HepG2 (cell line): ENCODE data around the gene CBL. TPM values are rescaled to one million over a fixed set of nuclear protein-coding genes. Genes with fewer than 3 reads are reported as not detected.

Experiments
- CENPX ChIP-seq: sonication (generic); formaldehyde crosslinking; IDR thresholded peaks from 2 replicates; pipeline ENCODE4 v1.9.0; 2021; ENCODE audit warnings: mild to moderate bottlenecking, missing genetic modification reagents, moderate library complexity
- ELF3 ChIP-seq: IDR thresholded peaks from 2 replicates; pipeline ENCODE4 v1.6.1; 2016; ENCODE audit warnings: missing genetic modification reagents, missing compliant biosample characterization
- GTF3A ChIP-seq: sonication (generic); formaldehyde crosslinking; conservative IDR thresholded peaks from 2 replicates; pipeline ENCODE4 v1.4.0; 2020; ENCODE audit warnings: mild to moderate bottlenecking, missing genetic modification reagents
- MIXL1 ChIP-seq: IDR thresholded peaks from 2 replicates; pipeline ENCODE4 v1.6.1; 2016
- SMC3 ChIP-seq: IDR thresholded peaks from 2 replicates; pipeline ENCODE4 v1.6.1; 2011; ENCODE audit warnings: low read length, improper control_type of control experiment
- SP4 ChIP-seq: sonication (generic); formaldehyde crosslinking; IDR thresholded peaks from 2 replicates; pipeline ENCODE4 v1.8.1; 2023; ENCODE audit warnings: mild to moderate bottlenecking, missing genetic modification reagents
- SP5 ChIP-seq: IDR thresholded peaks from 2 replicates; pipeline ENCODE4 v1.6.1; 2016; ENCODE audit warnings: low read depth, borderline replicate concordance
- SUZ12 ChIP-seq: fragments of 150-350 bp; IDR thresholded peaks from 2 replicates; pipeline ENCODE4 v1.6.1; 2014; ENCODE audit warnings: low read depth, low read length
- ZFAT ChIP-seq: sonication (generic); formaldehyde crosslinking; conservative IDR thresholded peaks from 2 replicates; pipeline ENCODE4 v1.8.1; 2023; ENCODE audit warnings: missing genetic modification reagents, inconsistent platforms
- ZMAT3 ChIP-seq: sonication (generic); formaldehyde crosslinking; conservative IDR thresholded peaks from 2 replicates; pipeline ENCODE4 v1.7.0; 2021; ENCODE audit warnings: missing genetic modification reagents
- ZNF432 ChIP-seq: sonication (generic); formaldehyde crosslinking; IDR thresholded peaks from 2 replicates; pipeline ENCODE4 v1.5.0; 2020; ENCODE audit warnings: missing genetic modification reagents, mild to moderate bottlenecking, borderline replicate concordance
- ZNF510 ChIP-seq: sonication (generic); formaldehyde crosslinking; IDR thresholded peaks from 2 replicates; pipeline ENCODE4 v1.4.0; 2020; ENCODE audit warnings: low read depth, mild to moderate bottlenecking, missing genetic modification reagents
- ZNF550 ChIP-seq: sonication (generic); formaldehyde crosslinking; IDR thresholded peaks from 2 replicates; pipeline ENCODE4 v1.4.0; 2020; ENCODE audit warnings: mild to moderate bottlenecking, missing genetic modification reagents, borderline replicate concordance
- ZNF562 ChIP-seq: sonication (generic); formaldehyde crosslinking; IDR thresholded peaks from 2 replicates; pipeline ENCODE4 v1.8.0; 2022; ENCODE audit warnings: missing genetic modification reagents, borderline replicate concordance
- ZNF607 ChIP-seq: sonication (generic); formaldehyde crosslinking; IDR thresholded peaks from 2 replicates; pipeline ENCODE4 v1.5.1; 2020; ENCODE audit warnings: missing genetic modification reagents, mild to moderate bottlenecking, borderline replicate concordance
- ZNF616 ChIP-seq: sonication (generic); formaldehyde crosslinking; IDR thresholded peaks from 2 replicates; pipeline ENCODE4 v1.5.0; 2020; ENCODE audit warnings: low read depth, mild to moderate bottlenecking, missing genetic modification reagents
- polyA plus RNA-seq, 8 experiments: library from polyadenylated mRNA; depleted of rRNA in 3 of 8; stranded (reverse) in 7 of 8; unstranded in 1 of 8; fragments of >200 nt; fragmentation: Illumina TruSeq in 4 of 8; extraction: Trizol in 4 of 8; gene quantifications; 2 replicates each; pipeline versions ENCODE4 v1.2.1 to v1.2.3, GENCODE V29; 2011 to 2016; ENCODE audit warnings: low read depth in 4 of 8, missing spikeins in 1 of 8, mixed read lengths in 1 of 8; ENCODE audit not compliant: insufficient read depth in 1 of 8
- total RNA-seq, 5 experiments: library from RNA; depleted of rRNA; stranded (reverse); fragments of >200 nt; fragmentation: Illumina TruSeq; extraction: Trizol; gene quantifications; 2 replicates each; pipeline ENCODE4 v1.2.3, GENCODE V29; 2016; ENCODE audit warnings: low read depth in 1 of 5
- TF ChIP-seq, protein P1 (sequence below): sonication (generic); formaldehyde crosslinking; IDR thresholded peaks from 2 replicates; pipeline ENCODE4 v1.4.0; 2020; ENCODE audit warnings: mild to moderate bottlenecking, missing genetic modification reagents
- TF ChIP-seq, protein P2 (sequence below): sonication (generic); formaldehyde crosslinking; IDR thresholded peaks from 2 replicates; pipeline ENCODE4 v1.8.0; 2022; ENCODE audit warnings: mild to moderate bottlenecking, missing genetic modification reagents; ENCODE audit not compliant: insufficient replicate concordance
- TF ChIP-seq, protein P3 (sequence below): sonication (generic); formaldehyde crosslinking; IDR thresholded peaks from 2 replicates; pipeline ENCODE4 v1.5.0; 2020; ENCODE audit warnings: missing genetic modification reagents
- TF ChIP-seq, protein P4 (sequence below): sonication (generic); formaldehyde crosslinking; IDR thresholded peaks from 2 replicates; pipeline ENCODE4 v1.4.0; 2020; ENCODE audit warnings: missing genetic modification reagents
- TF ChIP-seq, protein P5 (sequence below): sonication (generic); formaldehyde crosslinking; IDR thresholded peaks from 2 replicates; pipeline ENCODE4 v1.4.0; 2020; ENCODE audit warnings: mild to moderate bottlenecking, missing genetic modification reagents
- TF ChIP-seq, protein P6 (sequence below): sonication (generic); formaldehyde crosslinking; conservative IDR thresholded peaks from 2 replicates; pipeline ENCODE4 v1.4.0; 2020; ENCODE audit warnings: missing genetic modification reagents

The CBL gene
- total and polyA plus RNA-seq, 2 of the 13 experiments (the other 11 are each of a cell fraction or from before 2014, with no cell fraction given): 6.6 to 7.4 TPM

DNA sequence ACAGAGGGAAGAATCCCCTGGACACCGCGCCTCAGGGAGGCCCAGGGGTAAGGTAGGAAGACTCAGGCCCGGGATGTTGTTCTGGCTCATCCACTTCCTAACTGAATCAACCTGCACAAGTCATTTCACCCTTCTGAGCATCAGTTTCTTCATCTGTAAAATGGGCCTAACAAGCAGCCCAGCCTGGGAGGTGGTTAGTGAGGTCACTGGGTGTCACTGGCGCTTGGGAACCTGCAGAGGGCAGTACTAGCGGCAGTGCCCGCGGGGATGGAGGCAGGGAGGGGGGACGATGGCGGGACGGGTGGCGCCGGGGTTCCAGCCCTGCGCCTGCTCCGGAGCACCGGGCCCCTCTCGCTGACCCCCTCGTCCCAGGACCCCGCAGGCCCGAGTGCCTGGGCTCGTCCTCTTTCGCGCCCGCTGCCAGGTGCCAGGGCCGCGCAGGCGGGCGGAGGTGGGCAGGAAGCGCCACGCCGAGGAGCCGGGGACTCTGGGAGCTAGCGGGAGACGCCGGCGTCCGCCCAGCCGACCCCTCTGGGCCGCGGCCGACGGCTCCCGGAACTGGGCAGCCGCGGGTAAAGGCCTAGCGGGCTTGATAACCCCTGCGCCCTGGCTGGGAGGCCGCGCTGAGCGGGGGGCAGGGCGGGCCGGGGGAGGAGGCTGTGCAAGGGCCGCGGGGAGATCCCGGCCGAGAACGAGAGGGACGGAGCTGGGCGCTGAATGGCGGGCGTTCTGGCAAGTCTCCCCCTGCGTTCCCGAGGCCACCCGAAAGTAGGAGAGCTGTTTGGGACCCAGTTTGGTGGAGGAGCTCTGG lies 37.5 kb upstream of the CBL start, which contains the start of gene NLRX1 (continued):
- TF ChIP-seq ZFAT (no peak), ZMAT3 (no peak), GTF3A (CRISPR knock-in tag) (no peak), ZNF550 (no peak), SUZ12 (no peak), ZNF607 (CRISPR knock-in tag) (peak; percentile 85; the same call in 1 of the 2 replicates), SP5 (CRISPR knock-in tag) (no peak), SMC3 (no peak), MIXL1 (CRISPR knock-in tag) (no peak), ZNF510 (no peak), ZNF432 (CRISPR knock-in tag) (no peak), ZNF616 (peak; percentile 40), ELF3 (CRISPR knock-in tag) (0 out of 2 replicates have a peak, but pooled peaks have one; percentile 36), ZNF562 (CRISPR knock-in tag) (no peak), CENPX (CRISPR knock-in tag) (no peak), SP4 (CRISPR knock-in tag) (no peak; the same call in 1 of the 2 replicates)
- TF ChIP-seq, protein P1, sequence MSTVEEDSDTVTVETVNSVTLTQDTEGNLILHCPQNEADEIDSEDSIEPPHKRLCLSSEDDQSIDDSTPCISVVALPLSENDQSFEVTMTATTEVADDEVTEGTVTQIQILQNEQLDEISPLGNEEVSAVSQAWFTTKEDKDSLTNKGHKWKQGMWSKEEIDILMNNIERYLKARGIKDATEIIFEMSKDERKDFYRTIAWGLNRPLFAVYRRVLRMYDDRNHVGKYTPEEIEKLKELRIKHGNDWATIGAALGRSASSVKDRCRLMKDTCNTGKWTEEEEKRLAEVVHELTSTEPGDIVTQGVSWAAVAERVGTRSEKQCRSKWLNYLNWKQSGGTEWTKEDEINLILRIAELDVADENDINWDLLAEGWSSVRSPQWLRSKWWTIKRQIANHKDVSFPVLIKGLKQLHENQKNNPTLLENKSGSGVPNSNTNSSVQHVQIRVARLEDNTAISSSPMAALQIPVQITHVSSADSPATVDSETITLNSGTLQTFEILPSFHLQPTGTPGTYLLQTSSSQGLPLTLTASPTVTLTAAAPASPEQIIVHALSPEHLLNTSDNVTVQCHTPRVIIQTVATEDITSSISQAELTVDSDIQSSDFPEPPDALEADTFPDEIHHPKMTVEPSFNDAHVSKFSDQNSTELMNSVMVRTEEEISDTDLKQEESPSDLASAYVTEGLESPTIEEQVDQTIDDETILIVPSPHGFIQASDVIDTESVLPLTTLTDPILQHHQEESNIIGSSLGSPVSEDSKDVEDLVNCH (CRISPR knock-in tag): no peak
- TF ChIP-seq, protein P2, sequence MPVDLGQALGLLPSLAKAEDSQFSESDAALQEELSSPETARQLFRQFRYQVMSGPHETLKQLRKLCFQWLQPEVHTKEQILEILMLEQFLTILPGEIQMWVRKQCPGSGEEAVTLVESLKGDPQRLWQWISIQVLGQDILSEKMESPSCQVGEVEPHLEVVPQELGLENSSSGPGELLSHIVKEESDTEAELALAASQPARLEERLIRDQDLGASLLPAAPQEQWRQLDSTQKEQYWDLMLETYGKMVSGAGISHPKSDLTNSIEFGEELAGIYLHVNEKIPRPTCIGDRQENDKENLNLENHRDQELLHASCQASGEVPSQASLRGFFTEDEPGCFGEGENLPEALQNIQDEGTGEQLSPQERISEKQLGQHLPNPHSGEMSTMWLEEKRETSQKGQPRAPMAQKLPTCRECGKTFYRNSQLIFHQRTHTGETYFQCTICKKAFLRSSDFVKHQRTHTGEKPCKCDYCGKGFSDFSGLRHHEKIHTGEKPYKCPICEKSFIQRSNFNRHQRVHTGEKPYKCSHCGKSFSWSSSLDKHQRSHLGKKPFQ (CRISPR knock-in tag): no peak
- TF ChIP-seq, protein P3, sequence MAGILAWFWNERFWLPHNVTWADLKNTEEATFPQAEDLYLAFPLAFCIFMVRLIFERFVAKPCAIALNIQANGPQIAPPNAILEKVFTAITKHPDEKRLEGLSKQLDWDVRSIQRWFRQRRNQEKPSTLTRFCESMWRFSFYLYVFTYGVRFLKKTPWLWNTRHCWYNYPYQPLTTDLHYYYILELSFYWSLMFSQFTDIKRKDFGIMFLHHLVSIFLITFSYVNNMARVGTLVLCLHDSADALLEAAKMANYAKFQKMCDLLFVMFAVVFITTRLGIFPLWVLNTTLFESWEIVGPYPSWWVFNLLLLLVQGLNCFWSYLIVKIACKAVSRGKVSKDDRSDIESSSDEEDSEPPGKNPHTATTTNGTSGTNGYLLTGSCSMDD (CRISPR knock-in tag): no peak
- TF ChIP-seq, protein P4, sequence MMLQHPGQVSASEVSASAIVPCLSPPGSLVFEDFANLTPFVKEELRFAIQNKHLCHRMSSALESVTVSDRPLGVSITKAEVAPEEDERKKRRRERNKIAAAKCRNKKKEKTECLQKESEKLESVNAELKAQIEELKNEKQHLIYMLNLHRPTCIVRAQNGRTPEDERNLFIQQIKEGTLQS (CRISPR knock-in tag): 0 out of 2 replicates have a peak, but pooled peaks have one; percentile 8
- TF ChIP-seq, protein P5, sequence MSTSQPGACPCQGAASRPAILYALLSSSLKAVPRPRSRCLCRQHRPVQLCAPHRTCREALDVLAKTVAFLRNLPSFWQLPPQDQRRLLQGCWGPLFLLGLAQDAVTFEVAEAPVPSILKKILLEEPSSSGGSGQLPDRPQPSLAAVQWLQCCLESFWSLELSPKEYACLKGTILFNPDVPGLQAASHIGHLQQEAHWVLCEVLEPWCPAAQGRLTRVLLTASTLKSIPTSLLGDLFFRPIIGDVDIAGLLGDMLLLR (CRISPR knock-in tag): peak; percentile 14; the same call in 1 of the 2 replicates
- TF ChIP-seq, protein P6, sequence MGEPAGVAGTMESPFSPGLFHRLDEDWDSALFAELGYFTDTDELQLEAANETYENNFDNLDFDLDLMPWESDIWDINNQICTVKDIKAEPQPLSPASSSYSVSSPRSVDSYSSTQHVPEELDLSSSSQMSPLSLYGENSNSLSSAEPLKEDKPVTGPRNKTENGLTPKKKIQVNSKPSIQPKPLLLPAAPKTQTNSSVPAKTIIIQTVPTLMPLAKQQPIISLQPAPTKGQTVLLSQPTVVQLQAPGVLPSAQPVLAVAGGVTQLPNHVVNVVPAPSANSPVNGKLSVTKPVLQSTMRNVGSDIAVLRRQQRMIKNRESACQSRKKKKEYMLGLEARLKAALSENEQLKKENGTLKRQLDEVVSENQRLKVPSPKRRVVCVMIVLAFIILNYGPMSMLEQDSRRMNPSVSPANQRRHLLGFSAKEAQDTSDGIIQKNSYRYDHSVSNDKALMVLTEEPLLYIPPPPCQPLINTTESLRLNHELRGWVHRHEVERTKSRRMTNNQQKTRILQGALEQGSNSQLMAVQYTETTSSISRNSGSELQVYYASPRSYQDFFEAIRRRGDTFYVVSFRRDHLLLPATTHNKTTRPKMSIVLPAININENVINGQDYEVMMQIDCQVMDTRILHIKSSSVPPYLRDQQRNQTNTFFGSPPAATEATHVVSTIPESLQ (CRISPR knock-in tag): peak; percentile 62; the same call in 1 of the 2 replicates
